GM23248 (cell line): Measurements from ENCODE around the gene ACER3. TPM values are rescaled to one million over a fixed set of nuclear protein-coding genes. Genes with fewer than 3 reads are reported as not detected.

Source experiments
- DNase-seq: peaks from one replicate; pipeline ENCODE4 v3.0.0-alpha.2; 2015
- H2AFZ ChIP-seq: fragments of 200-600 bp; sonication (generic); 2 replicates; pipeline ENCODE4 v1.6.1; 2016; ENCODE audit warnings: antibody characterized with exemption
- H3F3A ChIP-seq: fragments of 200-600 bp; sonication (generic); 2 replicates; pipeline ENCODE4 v1.6.1; 2016; ENCODE audit warnings: mild to moderate bottlenecking, antibody characterized with exemption, mixed run types; ENCODE audit not compliant: insufficient read depth
- H3K27ac ChIP-seq: fragments of 200-600 bp; sonication (generic); 2 replicates; pipeline ENCODE4 v1.5.1; 2016; ENCODE audit warnings: mild to moderate bottlenecking
- H3K27me3 ChIP-seq: fragments of 200-600 bp; sonication (generic); replicated peaks from 2 replicates; pipeline ENCODE4 v1.6.1; 2016; ENCODE audit warnings: mild to moderate bottlenecking; ENCODE audit not compliant: insufficient read depth
- H3K36me3 ChIP-seq: fragments of 200-600 bp; sonication (generic); 2 replicates; pipeline ENCODE4 v1.6.1; 2016; ENCODE audit warnings: low read depth, mild to moderate bottlenecking
- H3K4me1 ChIP-seq: fragments of 200-600 bp; sonication (generic); 2 replicates; pipeline ENCODE4 v1.6.1; 2016; ENCODE audit warnings: mild to moderate bottlenecking; ENCODE audit not compliant: insufficient read depth
- H3K4me2 ChIP-seq: fragments of 200-600 bp; sonication (generic); one replicate; pipeline ENCODE4 v1.6.1; 2016; ENCODE audit warnings: mild to moderate bottlenecking; ENCODE audit not compliant: unreplicated experiment
- H3K4me3 ChIP-seq: fragments of 200-600 bp; sonication (generic); 2 replicates; pipeline ENCODE4 v1.5.1; 2016; ENCODE audit warnings: mild to moderate bottlenecking
- H3K79me2 ChIP-seq: fragments of 200-600 bp; sonication (generic); 2 replicates; pipeline ENCODE4 v1.6.1; 2016; ENCODE audit warnings: mild to moderate bottlenecking; ENCODE audit not compliant: insufficient read depth
- H3K9ac ChIP-seq: fragments of 200-600 bp; sonication (generic); 2 replicates; pipeline ENCODE4 v1.6.1; 2016; ENCODE audit warnings: mild to moderate bottlenecking
- H3K9me2 ChIP-seq: fragments of 200-600 bp; sonication (generic); 2 replicates; pipeline ENCODE4 v1.6.1; 2016; ENCODE audit warnings: mixed run types, mild to moderate bottlenecking, moderate library complexity; ENCODE audit not compliant: insufficient read depth
- H3K9me3 ChIP-seq: fragments of 200-600 bp; sonication (generic); one replicate; pipeline ENCODE4 v1.6.1; 2017; ENCODE audit warnings: low read depth
- H4K20me1 ChIP-seq: fragments of 200-600 bp; sonication (generic); 2 replicates; pipeline ENCODE4 v1.6.0; 2016; ENCODE audit not compliant: insufficient read depth
- EZH2 ChIP-seq: fragments of 200-600 bp; sonication (generic); IDR thresholded peaks from 2 replicates; pipeline ENCODE4 v1.6.1; 2018; ENCODE audit warnings: antibody characterized with exemption, mild to moderate bottlenecking; ENCODE audit not compliant: insufficient read depth, poor library complexity, severe bottlenecking
- EZH2phosphoT487 ChIP-seq: fragments of 200-600 bp; sonication (generic); IDR thresholded peaks from 2 replicates; pipeline ENCODE4 v1.6.1; 2018; ENCODE audit warnings: antibody characterized with exemption, moderate library complexity, mild to moderate bottlenecking, low read depth; ENCODE audit not compliant: insufficient read depth
- WGBS, 2 experiments: methylation state at CpG; one replicate each; pipeline ENCODE4 v1.1.6; 2015 to 2017; ENCODE audit warnings: low lambda C conversion rate in 2 of 2, low coverage in 1 of 2; ENCODE audit errors: missing lambda C conversion rate in 2 of 2; 5-methylcytosine and 5-hydroxymethylcytosine counted together
- in situ Hi-C: fragments of 300-500 bp; cut with MboI; formaldehyde crosslinking; loops from 2 replicates; pipeline ENCODE4 v1.15.0; 2020
- polyA plus RNA-seq: library from polyadenylated mRNA; unstranded; fragments of >200 nt; fragmentation: Nextera tagmentation; extraction: Ambion mirVana; gene quantifications from 2 replicates; pipeline ENCODE4 v1.2.1, GENCODE V29; 2016
- total RNA-seq: library from RNA; depleted of rRNA; stranded (reverse); fragments of >200 nt; shearing (Covaris generic); gene quantifications from 2 replicates; pipeline ENCODE4 v1.2.3, GENCODE V29; 2014

Gene ACER3
- total and polyA plus RNA-seq, 2 experiments from 2014 or later: 9.1 to 10.2 TPM

DNA sequence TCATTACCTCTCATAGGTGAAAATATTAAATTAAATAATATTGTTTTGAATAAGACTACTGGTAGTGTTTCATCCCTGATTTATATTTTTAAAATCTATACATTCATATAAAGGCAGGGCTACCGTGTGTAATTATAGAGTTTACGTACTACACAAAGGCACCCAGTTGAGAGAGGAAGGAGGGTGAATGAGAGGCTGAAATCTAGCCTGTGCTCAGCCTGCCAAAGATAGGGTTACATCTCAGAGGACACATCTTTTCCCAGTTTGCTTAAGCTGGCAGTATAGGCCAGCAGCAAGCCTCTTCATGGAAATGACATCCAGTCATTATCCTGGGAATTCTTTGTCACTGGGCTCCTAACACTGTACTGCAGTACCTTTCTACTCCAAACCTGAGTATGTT lies 166.0 kb downstream of the ACER3 start:
- peaks cover 9% of the 10 kb centered on the region; the same call in 1 of the 2 replicates for H3K27me3 ChIP-seq

GRCh38 chr11:77027275-77027674 lies 166.6 kb downstream of the ACER3 start:
- no peak overlapping the region for H3K4me2 ChIP-seq
- no peaks in the 10 kb centered on the region for H3K79me2 ChIP-seq
- no peak overlapping the region for H2AFZ ChIP-seq
- no peaks in the 10 kb centered on the region for H3K4me1 ChIP-seq
- no peaks in the 10 kb centered on the region for H4K20me1 ChIP-seq
- peak; percentile 44 for DNase-seq
- H3K9me2 ChIP-seq: no peaks in the 10 kb centered on the region
- no peaks in the 10 kb centered on the region for H3K36me3 ChIP-seq
- in situ Hi-C loops: loop anchor here (10.0 kb wide), 1 partner anchor 212 kb away; no protein-coding TSS in a partner anchor
- no peaks in the 10 kb centered on the region for H3K9me3 ChIP-seq
- TF ChIP-seq EZH2: no peak
- TF ChIP-seq EZH2phosphoT487: no peak
- 36 to 76% methylated on average over 1 of the region's 1 CpG for WGBS, 2 experiments
- no peak overlapping the region for H3K9ac ChIP-seq
- H3K27me3 ChIP-seq: peaks cover 9% of the 10 kb centered on the region; the same call in 1 of the 2 replicates
- no peak overlapping the region for H3K4me3 ChIP-seq
- H3F3A ChIP-seq: no peaks in the 10 kb centered on the region
- no peak overlapping the region for H3K27ac ChIP-seq

More for the DNA sequence above, 166.0 kb downstream of the ACER3 start:
- WGBS, 2 experiments: 76% methylated on average over 2 of the region's 2 CpGs
- Histone ChIP-seq H2AFZ (no peak overlapping the region), H3K79me2 (no peaks in the 10 kb centered on the region), H3K9me3 (no peaks in the 10 kb centered on the region), H4K20me1 (no peaks in the 10 kb centered on the region), H3K4me2 (no peak overlapping the region), H3F3A (no peaks in the 10 kb centered on the region), H3K4me3 (no peak overlapping the region), H3K9me2 (no peaks in the 10 kb centered on the region), H3K36me3 (no peaks in the 10 kb centered on the region), H3K27ac (no peak overlapping the region), H3K4me1 (no peaks in the 10 kb centered on the region), H3K9ac (no peak overlapping the region)
- no peak for DNase-seq
- in situ Hi-C loops: loop anchor here (10.0 kb wide), 1 partner anchor 212 kb away; no protein-coding TSS in a partner anchor
- TF ChIP-seq EZH2 (no peak), EZH2phosphoT487 (no peak)

- Histone ChIP-seq H3K36me3 (no peaks in the 10 kb centered on the region), H3K4me2 (no peak overlapping the region), H3K9ac (no peak overlapping the region), H3K9me3 (no peaks in the 10 kb centered on the region), H3F3A (no peaks in the 10 kb centered on the region), H3K4me3 (no peak overlapping the region), H3K4me1 (no peaks in the 10 kb centered on the region), H4K20me1 (no peaks in the 10 kb centered on the region), H3K27me3 (peaks cover 9% of the 10 kb centered on the region; the same call in 1 of the 2 replicates), H3K27ac (no peak overlapping the region), H2AFZ (no peak overlapping the region), H3K9me2 (no peaks in the 10 kb centered on the region), H3K79me2 (no peaks in the 10 kb centered on the region)
- 44 to 56% methylated on average over 7 of the region's 7 CpGs for WGBS, 2 experiments
- TF ChIP-seq EZH2phosphoT487 (no peak), EZH2 (no peak)
- DNase-seq: no peak
- in situ Hi-C loops: loop anchor here (10.0 kb wide), 1 partner anchor 215 kb away; no protein-coding TSS in a partner anchor
Measured at GRCh38 chr11:77029829-77030228, 169.1 kb downstream of the ACER3 start.

- no peak overlapping the region for H3K4me2 ChIP-seq
- H2AFZ ChIP-seq: no peak overlapping the region
- WGBS, 2 experiments: 62 to 63% methylated on average over 12 of the region's 12 CpGs
- no peaks in the 10 kb centered on the region for H3K9me3 ChIP-seq
- no peak overlapping the region for H3K4me3 ChIP-seq
- in situ Hi-C loops: no loop called here
- H3K9me2 ChIP-seq: no peaks in the 10 kb centered on the region
- no peak for DNase-seq
- no peaks in the 10 kb centered on the region for H4K20me1 ChIP-seq
- no peaks in the 10 kb centered on the region for H3K4me1 ChIP-seq
- no peak overlapping the region for H3K9ac ChIP-seq
- H3F3A ChIP-seq: no peaks in the 10 kb centered on the region
- peaks cover 9% of the 10 kb centered on the region; the same call in 1 of the 2 replicates for H3K27me3 ChIP-seq
- H3K27ac ChIP-seq: no peak overlapping the region
- H3K36me3 ChIP-seq: no peaks in the 10 kb centered on the region
- TF ChIP-seq EZH2phosphoT487 (no peak), EZH2 (no peak)
- no peaks in the 10 kb centered on the region for H3K79me2 ChIP-seq
Measured at GRCh38 chr11:77030834-77031414, 170.2 kb downstream of the ACER3 start.
